ENCODE data around the gene SNX5.

DNA sequence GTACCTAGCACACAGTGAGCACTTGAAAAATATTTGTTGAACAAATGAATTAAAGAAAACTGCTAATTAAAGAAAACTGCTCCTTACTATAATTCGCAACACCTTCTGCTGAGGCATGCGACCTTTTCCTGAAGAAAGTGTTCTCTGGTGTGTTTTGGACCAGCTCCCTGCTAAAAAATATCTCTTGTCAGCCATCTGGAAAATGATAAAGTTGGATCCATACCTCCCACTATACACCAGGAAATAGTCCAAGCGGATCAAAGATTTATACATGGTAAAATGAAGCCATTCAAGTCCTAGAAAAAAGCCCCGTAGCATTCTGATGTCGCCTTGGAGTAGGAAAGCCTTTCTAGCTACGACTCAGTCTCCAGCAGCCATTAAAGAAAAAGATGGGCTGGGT lies 45.8 kb upstream of the SNX5 start:
- TF ChIP-seq, protein P1, sequence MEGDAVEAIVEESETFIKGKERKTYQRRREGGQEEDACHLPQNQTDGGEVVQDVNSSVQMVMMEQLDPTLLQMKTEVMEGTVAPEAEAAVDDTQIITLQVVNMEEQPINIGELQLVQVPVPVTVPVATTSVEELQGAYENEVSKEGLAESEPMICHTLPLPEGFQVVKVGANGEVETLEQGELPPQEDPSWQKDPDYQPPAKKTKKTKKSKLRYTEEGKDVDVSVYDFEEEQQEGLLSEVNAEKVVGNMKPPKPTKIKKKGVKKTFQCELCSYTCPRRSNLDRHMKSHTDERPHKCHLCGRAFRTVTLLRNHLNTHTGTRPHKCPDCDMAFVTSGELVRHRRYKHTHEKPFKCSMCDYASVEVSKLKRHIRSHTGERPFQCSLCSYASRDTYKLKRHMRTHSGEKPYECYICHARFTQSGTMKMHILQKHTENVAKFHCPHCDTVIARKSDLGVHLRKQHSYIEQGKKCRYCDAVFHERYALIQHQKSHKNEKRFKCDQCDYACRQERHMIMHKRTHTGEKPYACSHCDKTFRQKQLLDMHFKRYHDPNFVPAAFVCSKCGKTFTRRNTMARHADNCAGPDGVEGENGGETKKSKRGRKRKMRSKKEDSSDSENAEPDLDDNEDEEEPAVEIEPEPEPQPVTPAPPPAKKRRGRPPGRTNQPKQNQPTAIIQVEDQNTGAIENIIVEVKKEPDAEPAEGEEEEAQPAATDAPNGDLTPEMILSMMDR (conservative IDR thresholded peaks at IDR 0.05; ENCODE audit: low read length): no peak
- no peak for TF ChIP-seq EZH2phosphoT487 (IDR thresholded peaks at IDR 0.05; ENCODE audit: borderline replicate concordance, low read depth, low read length)

All from OCI-LY7 (cell line).